ENCODE measurements around the gene PLXNA4.

The PLXNA4 gene

GRCh38 chr7:132336797-132337196, 239.5 kb downstream of the PLXNA4 start:
- no peak for DNase-seq (ENCODE audit: low read depth in 2 of 2, low spot score in 1 of 2)

GRCh38 chr7:132333301-132333700, 243.0 kb downstream of the PLXNA4 start:
- DNase-seq (ENCODE audit: low read depth in 2 of 2, low spot score in 1 of 2): no peak

GRCh38 chr7:132328760-132329159, 247.5 kb downstream of the PLXNA4 start:
- DNase-seq (ENCODE audit: low read depth in 2 of 2, low spot score in 1 of 2): no peak

GRCh38 chr7:132328047-132328620, 248.1 kb downstream of the PLXNA4 start:
- no peak for DNase-seq (ENCODE audit: low read depth in 2 of 2, low spot score in 1 of 2)

GRCh38 chr7:132326878-132327589, 249.2 kb downstream of the PLXNA4 start:
- DNase-seq (ENCODE audit: low read depth in 2 of 2, low spot score in 1 of 2): no peak

GRCh38 chr7:132322970-132323369, 253.3 kb downstream of the PLXNA4 start:
- DNase-seq (ENCODE audit: low read depth in 2 of 2, low spot score in 1 of 2): no peak

GRCh38 chr7:132321387-132321786, 254.9 kb downstream of the PLXNA4 start:
- no peak for DNase-seq (ENCODE audit: low read depth in 2 of 2, low spot score in 1 of 2)

GRCh38 chr7:132319481-132319880, 256.8 kb downstream of the PLXNA4 start:
- DNase-seq (ENCODE audit: low read depth in 2 of 2, low spot score in 1 of 2): no peak

GRCh38 chr7:132318352-132319318, 257.6 kb downstream of the PLXNA4 start:
- peak; percentile 41 to 50 for DNase-seq (ENCODE audit: low read depth in 2 of 2, low spot score in 1 of 2)

- DNase-seq (ENCODE audit: low read depth in 2 of 2, low spot score in 1 of 2): no peak
Observed at GRCh38 chr7:132317701-132318351, 258.4 kb downstream of the PLXNA4 start.

GRCh38 chr7:132312531-132313055, 263.7 kb downstream of the PLXNA4 start:
- no peak for DNase-seq (ENCODE audit: low read depth in 2 of 2, low spot score in 1 of 2)

- no peak for DNase-seq (ENCODE audit: low read depth in 2 of 2, low spot score in 1 of 2)
Observed at GRCh38 chr7:132311733-132312132, 264.5 kb downstream of the PLXNA4 start.

GRCh38 chr7:132309102-132309805, 267.0 kb downstream of the PLXNA4 start:
- no peak for DNase-seq (ENCODE audit: low read depth in 2 of 2, low spot score in 1 of 2)

GRCh38 chr7:132307465-132307864, 268.8 kb downstream of the PLXNA4 start:
- DNase-seq (ENCODE audit: low read depth in 2 of 2, low spot score in 1 of 2): no peak

GRCh38 chr7:132300599-132301277, 275.5 kb downstream of the PLXNA4 start:
- no peak for DNase-seq (ENCODE audit: low read depth in 2 of 2, low spot score in 1 of 2)

GRCh38 chr7:132298790-132299189, 277.5 kb downstream of the PLXNA4 start:
- DNase-seq (ENCODE audit: low read depth in 2 of 2, low spot score in 1 of 2): no peak

- DNase-seq (ENCODE audit: low read depth in 2 of 2, low spot score in 1 of 2): no peak
Observed at GRCh38 chr7:132296820-132297219, 279.4 kb downstream of the PLXNA4 start.

GRCh38 chr7:132295175-132295574, 281.1 kb downstream of the PLXNA4 start:
- DNase-seq (ENCODE audit: low read depth in 2 of 2, low spot score in 1 of 2): no peak

- no peak for DNase-seq (ENCODE audit: low read depth in 2 of 2, low spot score in 1 of 2)
Observed at GRCh38 chr7:132292803-132293202, 283.5 kb downstream of the PLXNA4 start.

- no peak for DNase-seq (ENCODE audit: low read depth in 2 of 2, low spot score in 1 of 2)
Observed at GRCh38 chr7:132291481-132291880, 284.8 kb downstream of the PLXNA4 start.
